ENCODE measurements around the gene CARNS1. TPM values are rescaled to one million over a fixed set of nuclear protein-coding genes. Genes with fewer than 3 reads are reported as not detected.

CARNS1 gene
- total RNA-seq, 1 donor from 2014 or later = 0.29 TPM

DNA sequence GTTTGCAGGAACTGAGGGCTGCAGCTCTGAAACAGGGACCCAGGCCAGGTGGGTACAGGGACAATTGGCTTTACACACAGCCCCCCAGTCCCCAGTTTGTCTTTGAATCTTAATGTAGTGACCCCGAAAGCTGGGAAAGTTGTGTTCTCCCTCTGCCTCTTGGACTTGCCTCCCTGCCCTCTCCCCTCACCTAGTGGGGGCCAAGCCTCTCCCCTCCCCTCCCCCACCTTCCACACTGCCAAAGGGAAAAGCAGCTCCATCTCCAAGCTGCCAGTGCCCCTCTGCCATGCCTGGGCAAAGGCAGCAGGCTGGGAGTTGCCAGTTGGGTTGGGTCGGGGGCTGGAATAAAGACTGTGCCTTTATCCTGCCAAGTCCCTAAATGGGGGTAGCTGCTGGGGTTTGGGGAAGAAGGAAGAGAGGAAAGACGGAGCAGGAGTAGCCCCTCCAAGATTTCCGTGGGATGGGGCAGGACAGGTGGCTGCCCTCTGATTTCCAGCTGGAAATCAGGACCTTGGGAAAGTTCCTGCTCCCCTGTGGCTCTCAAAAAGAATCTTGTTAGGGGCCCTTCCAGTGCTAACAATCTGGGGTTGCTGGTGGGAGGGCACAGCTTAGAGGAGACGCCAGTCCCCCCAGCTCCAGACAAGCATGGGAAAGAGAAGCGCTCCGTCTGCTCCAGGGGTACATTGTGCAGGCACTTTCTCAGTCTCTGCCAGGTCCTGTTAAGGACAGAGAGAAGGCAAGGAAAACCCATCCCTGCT is 39.2 kb upstream of the CARNS1 start:
- DNase-seq (ENCODE audit: low spot score) = no peak

- DNase-seq (ENCODE audit: low spot score) = no peak
Observed at GRCh38 chr11:67376873-67377808, 38.3 kb upstream of the CARNS1 start.

GRCh38 chr11:67378544-67378943 is 36.9 kb upstream of the CARNS1 start:
- no peak for DNase-seq (ENCODE audit: low spot score)

DNA sequence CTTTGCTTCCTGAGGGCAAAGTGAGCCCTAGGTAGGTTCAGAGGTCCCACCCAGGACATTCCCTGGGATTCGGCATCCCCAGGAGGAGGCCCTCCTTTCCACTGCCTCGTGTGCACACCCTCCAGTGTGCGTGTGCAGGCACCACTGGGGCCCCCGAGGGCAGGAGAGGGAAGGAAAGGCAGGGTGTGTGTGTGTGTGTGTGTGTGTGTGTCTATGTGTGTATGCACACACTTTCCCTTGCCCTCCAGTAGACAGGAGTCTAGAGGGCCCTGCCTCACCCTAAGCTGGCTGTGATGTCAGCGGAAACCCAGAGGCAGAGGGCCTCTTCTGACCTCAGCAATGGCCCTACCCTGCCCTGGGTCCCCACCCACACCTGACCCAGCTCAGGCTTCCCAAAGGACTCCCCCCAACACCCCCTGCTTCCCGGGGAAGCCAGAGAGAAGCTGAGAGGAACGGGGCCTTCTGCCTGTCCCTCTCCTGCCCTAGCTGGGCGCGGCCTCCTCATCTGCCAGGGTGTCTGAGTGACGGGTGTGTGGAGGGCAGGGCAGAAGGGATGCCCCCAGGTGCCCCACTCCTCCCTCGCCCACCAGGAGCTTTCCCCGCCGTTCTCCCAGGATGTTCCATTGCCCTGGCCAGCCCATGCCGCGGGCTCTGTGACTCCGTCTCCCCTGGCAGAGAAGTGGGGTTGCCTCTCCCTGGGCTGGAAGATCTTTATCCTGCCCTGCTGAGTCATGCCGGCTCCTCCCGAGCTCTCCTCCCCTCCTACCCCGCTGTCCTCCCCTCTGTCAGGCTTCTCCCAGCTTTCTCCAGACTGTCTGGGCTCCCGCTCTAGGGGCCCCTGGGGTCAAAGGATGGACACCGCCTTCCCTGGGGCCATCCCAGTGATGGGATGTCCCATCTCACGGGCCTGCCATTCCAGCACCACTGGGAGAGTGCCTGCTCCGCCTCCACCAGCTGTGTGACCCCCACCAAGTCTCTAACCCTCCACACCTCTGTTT is 36.1 kb upstream of the CARNS1 start:
- DNase-seq (ENCODE audit: low spot score) = no peak

DNA sequence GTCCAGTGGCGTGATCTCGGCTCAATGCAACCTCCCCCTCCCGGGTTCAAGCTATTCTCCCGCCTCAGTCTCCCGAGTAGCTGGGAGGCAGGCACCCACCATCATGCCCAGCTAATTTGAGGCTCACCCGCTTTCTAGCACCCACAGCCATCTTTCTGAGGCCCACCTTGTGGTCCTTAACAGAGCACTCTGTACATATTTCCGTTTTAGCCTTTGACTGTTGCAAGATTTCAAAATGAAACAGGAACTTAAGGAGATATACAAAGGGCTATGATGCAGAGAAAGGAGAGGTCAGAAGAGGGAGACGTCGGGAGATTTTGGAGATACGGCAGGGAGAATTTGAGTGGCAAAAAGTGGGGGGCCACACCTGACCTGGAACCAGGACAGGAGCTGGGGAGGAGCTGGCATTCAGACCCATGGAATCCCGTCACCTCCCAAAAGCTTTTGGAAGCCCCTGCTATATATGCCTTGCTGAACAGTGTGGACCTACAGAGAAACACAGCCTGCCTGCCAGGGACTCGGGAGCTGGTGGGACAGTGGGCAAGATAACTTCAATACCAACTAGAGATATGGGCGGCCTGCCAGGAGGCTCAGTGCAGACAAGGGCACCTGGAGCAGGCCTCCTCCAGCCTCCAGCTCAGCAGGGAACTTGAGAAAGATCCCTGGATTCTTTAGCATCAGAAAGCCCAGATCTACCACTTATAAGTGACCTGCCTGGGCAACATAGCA is 34.1 kb upstream of the CARNS1 start:
- DNase-seq (ENCODE audit: low spot score) = no peak

DNA sequence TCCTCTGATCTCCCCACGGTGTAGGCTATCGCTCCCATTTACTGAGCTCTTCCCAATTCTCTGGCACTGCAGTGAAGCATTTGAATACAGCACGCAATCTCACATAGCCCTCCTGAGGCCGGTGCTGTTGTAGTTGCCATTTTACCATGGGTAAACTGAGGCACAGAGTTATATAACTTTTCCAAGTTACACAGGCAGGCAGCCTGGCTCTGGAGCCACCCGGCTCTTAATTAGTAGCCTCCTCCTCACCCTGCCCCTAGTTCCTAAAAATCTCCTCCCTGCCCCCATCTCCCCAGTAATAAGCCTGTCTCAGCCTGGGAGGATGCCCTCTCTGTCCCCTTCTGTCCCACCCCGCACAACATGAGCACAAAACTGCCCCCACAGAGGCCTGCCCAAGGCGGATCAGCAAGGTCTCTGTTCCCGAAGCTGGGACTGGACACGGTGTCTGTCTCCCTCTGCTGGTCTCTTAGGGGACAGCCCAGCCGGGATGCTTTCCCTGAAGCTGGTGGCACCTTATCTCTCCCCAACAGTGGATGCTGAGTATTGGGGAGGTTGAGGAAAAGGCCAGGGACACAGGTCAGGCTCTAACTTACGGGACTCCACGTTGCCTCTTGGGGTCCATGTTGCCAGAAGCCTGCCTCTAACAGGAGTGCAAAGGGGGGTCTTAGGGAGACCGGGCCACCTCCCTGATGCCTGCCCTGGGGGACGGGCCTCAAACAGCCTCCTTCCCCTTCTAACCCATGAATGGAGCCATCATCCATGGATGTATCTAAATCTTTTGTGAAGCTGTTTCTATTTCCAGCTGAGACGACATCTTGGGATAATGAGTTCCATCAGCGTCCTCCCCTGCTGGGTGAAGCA is 33.0 kb upstream of the CARNS1 start:
- no peak for DNase-seq (ENCODE audit: low spot score)

GRCh38 chr11:67384851-67385366 is 30.6 kb upstream of the CARNS1 start:
- no peak for DNase-seq (ENCODE audit: low spot score)

DNA sequence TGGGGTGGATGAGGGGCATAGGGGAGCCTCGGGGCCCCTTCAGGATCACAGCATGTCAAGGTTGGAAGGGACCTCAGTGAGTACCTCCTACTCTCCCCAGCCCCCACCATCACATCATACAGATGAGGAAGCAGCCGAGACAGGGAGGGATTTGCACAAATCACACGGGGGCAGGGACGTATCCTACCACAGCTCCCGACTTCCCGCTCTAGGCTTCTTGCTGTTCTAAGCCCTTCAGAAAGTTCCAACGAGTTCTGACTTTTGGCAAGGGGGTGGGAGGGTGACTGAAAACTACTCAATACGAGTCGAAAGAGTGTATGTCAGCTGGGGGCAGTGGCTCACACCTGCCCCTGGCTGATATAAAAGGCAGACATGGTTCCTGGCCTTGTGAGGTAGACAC is 28.4 kb upstream of the CARNS1 start:
- no peak for DNase-seq (ENCODE audit: low spot score)

DNA sequence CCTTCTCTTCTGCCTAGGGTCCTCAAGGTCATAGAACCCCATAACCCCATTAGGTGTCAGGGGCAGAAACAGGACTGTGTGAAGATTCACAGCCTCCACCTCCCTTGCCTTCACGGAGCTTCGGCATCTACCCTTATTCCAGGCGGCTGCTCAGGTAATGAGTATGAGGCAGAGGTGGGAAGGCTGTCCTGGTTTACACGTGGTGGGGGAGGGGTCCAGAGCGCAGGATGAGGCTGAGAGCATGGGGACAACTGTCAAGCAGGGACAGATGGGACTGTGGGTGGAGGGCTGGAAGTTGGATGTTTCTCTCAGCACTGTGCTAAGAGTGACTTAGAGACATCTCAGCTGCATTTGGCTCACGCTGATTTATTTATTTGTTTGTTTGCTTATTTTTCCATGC is 28.0 kb upstream of the CARNS1 start:
- no peak for DNase-seq (ENCODE audit: low spot score)

DNA sequence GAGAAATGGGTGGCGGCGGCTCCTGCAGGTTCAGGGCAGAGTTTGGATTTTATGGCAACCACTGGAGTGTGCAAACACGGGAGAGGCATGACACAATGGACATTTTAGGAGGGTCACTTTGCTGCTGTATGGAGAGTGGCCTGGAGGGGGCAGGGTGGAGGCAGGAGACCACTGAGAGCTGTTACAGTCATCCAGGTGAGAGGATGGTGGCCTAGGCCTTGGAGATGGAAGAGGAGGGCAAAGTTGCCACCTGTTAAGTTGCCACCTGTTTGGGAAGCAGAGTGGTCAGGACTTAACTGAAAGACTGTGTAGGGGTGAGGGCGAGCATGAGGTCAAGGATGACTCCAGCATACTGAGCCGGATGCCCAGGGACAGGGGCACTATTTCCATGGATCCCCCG is 26.0 kb upstream of the CARNS1 start:
- DNase-seq (ENCODE audit: low spot score) = no peak

GRCh38 chr11:67390947-67391303 is 24.6 kb upstream of the CARNS1 start:
- DNase-seq (ENCODE audit: low spot score) = no peak

DNA sequence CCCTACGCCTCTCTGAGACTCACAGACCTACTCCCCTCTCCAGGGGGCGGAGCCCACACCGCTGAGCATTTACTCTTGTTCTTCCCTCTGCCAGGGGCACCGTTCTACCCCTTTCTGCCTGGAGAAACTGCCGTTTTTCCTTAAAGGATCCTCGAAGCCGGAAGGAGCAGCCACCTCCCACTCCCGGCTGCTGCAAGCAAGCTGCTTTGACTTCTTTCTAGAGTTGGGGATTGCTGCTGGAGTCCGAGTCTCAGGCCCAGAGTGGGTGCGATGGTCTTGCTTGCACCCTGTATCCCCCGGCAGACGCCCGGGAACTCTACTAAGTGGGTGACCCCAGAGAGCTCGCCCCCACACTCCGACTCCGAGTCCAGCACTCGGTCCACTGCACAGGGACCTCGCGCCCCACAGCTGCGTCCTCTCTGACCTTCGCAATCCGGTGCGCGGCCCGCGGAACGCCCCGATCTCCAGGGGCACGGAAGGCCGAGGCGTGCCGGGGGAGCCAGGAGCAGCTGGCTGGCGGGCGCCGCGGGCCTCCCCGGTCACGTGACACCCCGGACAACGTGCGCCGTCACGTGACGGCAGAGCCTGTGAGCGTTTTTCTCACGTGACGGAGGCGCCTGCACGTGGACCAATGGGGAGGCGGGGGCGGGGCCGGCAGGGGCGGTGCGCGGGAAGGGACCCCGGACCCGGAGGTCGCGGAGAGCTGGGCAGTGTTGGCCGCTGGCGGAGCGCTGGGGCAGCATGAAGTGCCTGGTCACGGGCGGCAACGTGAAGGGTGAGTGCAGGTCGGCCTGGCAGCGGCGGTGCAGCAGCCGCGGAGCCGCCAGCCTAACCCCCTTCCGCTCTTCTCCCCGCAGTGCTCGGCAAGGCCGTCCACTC is 23.9 kb upstream of the CARNS1 start, which contains the start of gene RAD9A:
TSS of gene RAD9A (plus strand) at position 683 of the 879 bp plus-strand sequence. CDS start at position 742, 59 bp downstream.
- DNase-seq (ENCODE audit: low spot score) = peak; percentile 97

DNA sequence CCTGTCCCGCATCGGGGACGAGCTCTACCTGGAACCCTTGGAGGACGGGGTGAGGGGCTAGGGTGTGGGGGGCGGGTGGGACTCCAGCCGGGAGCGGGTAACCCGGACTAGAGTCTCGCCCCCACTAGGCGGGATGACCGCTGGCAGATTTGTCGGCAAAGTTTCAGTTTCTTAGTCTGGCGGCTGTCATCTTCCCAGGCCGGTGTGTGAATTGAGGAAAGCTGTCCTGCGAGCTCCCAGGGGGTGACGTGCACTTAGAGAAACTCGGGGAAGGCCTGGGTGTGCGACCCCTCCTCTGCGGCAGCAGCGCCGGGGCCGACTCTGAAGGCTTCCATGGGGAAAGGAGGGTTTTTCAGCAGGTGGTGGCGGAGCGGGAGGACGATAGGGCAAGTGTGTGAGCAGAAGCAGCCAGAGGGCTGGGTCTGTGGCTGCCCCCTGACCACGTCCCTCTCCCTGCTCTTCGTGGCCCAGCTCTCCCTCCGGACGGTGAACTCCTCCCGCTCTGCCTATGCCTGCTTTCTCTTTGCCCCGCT is 23.2 kb upstream of the CARNS1 start:
- no peak for DNase-seq (ENCODE audit: low spot score)

DNA sequence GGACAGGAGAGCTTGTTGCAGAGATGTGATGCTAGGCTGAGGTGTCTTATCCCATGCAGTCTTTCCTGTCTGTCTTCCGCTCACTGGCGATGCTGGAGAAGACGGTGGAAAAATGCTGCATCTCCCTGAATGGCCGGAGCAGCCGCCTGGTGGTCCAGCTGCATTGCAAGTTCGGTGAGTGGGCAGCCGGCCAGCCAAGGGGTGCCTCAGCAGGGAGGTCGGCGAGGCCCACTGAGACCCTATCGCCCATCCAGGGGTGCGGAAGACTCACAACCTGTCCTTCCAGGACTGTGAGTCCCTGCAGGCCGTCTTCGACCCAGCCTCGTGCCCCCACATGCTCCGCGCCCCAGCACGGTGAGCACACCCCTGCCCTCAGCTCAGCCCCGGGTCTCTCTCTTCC is 22.0 kb upstream of the CARNS1 start:
- no peak for DNase-seq (ENCODE audit: low spot score)

GRCh38 chr11:67393990-67394389 is 21.5 kb upstream of the CARNS1 start:
- no peak for DNase-seq (ENCODE audit: low spot score)

- no peak for DNase-seq (ENCODE audit: low spot score)
Observed at GRCh38 chr11:67395555-67396258, 19.8 kb upstream of the CARNS1 start.

GRCh38 chr11:67396259-67396581 is 19.3 kb upstream of the CARNS1 start:
- no peak for DNase-seq (ENCODE audit: low spot score)
